Esophagus muscularis mucosa (tissue), 4 donors: ENCODE data around the gene PIP5K1B. TPM values are rescaled to one million over a fixed set of nuclear protein-coding genes. Genes with fewer than 3 reads are reported as not detected.
A peak's percentile ranks its signal among the peaks of the same experiment; 100 is the strongest.

Experiments
- DNase-seq: peaks from one replicate; pipeline ENCODE4 v3.0.0-alpha.2; 2017; ENCODE audit errors: extremely low spot score
- H3K27ac ChIP-seq, 4 donors: fragments of 200-600 bp; sonication (generic); replicated peaks in 1 of 4; 1 replicate in 3 of 4; 2 replicates in 1 of 4; pipeline ENCODE4 v1.5.1; 2016 to 2019; ENCODE audit warnings: mild to moderate bottlenecking in 1 of 4
- H3K27me3 ChIP-seq, 4 donors: fragments of 200-600 bp; sonication (generic); one replicate each; pipeline versions ENCODE4 v1.5.1 to v1.6.0; 2016 to 2019
- H3K36me3 ChIP-seq, 4 donors: fragments of 200-600 bp; sonication (generic); one replicate each; pipeline ENCODE4 v1.5.1; 2016 to 2019
- H3K4me1 ChIP-seq, 4 donors: fragments of 200-600 bp; sonication (generic); one replicate each; pipeline ENCODE4 v1.5.1; 2016 to 2019
- H3K4me3 ChIP-seq, 4 donors: fragments of 200-600 bp; sonication (generic); 1 replicate in 2 of 4; 2 replicates in 2 of 4; pipeline ENCODE4 v1.5.1; 2016 to 2019; ENCODE audit warnings: mild to moderate bottlenecking in 4 of 4, moderate library complexity in 1 of 4
- H3K9me3 ChIP-seq, 4 donors: fragments of 200-600 bp; sonication (generic); 1 replicate in 3 of 4; 2 replicates in 1 of 4; pipeline ENCODE4 v1.5.1; 2016 to 2019
- EP300 ChIP-seq: sonication (generic); formaldehyde crosslinking; IDR thresholded peaks from one replicate; pipeline ENCODE4 v1.6.1; 2017; ENCODE audit warnings: antibody characterized with exemption
- POLR2A ChIP-seq: fragments of 450-650 bp; IDR thresholded peaks from one replicate; pipeline ENCODE4 v1.6.1; 2017; ENCODE audit warnings: antibody characterized with exemption, moderate library complexity, mild to moderate bottlenecking, low read depth
- POLR2AphosphoS5 ChIP-seq, 2 donors: sonication (generic); formaldehyde crosslinking; IDR thresholded peaks; one replicate each; pipeline ENCODE4 v1.6.1; 2017; ENCODE audit warnings: antibody characterized with exemption in 2 of 2
- WGBS: methylation state at CpG from one replicate; pipeline ENCODE4 v1.1.5; 2018; 5-methylcytosine and 5-hydroxymethylcytosine counted together
- intact Hi-C: fragments of 100-400 bp; cut with DNase I; formaldehyde crosslinking; loops from one replicate; pipeline ENCODE4 v1.15.1; 2023
- total RNA-seq, 4 donors: library from RNA; depleted of rRNA; stranded (reverse); fragments of >200 nt; gene quantifications; one replicate each; pipeline versions ENCODE4 v1.1.0 to v1.2.1, GENCODE V29; 2016
- TF ChIP-seq, protein P1 (sequence below), 3 experiments: fragments of 200-600 bp in 2 of 3; fragments of 450-650 bp in 1 of 3; sonication (generic) in 2 of 3; IDR thresholded peaks; one replicate each; pipeline ENCODE4 v1.5.1; 2017 to 2019; ENCODE audit warnings: antibody characterized with exemption in 3 of 3, mild to moderate bottlenecking in 2 of 3, moderate library complexity in 1 of 3

The PIP5K1B gene
- total RNA-seq, 4 donors from 2014 or later: 0.42 to 1.7 (median 1.2) TPM

DNA sequence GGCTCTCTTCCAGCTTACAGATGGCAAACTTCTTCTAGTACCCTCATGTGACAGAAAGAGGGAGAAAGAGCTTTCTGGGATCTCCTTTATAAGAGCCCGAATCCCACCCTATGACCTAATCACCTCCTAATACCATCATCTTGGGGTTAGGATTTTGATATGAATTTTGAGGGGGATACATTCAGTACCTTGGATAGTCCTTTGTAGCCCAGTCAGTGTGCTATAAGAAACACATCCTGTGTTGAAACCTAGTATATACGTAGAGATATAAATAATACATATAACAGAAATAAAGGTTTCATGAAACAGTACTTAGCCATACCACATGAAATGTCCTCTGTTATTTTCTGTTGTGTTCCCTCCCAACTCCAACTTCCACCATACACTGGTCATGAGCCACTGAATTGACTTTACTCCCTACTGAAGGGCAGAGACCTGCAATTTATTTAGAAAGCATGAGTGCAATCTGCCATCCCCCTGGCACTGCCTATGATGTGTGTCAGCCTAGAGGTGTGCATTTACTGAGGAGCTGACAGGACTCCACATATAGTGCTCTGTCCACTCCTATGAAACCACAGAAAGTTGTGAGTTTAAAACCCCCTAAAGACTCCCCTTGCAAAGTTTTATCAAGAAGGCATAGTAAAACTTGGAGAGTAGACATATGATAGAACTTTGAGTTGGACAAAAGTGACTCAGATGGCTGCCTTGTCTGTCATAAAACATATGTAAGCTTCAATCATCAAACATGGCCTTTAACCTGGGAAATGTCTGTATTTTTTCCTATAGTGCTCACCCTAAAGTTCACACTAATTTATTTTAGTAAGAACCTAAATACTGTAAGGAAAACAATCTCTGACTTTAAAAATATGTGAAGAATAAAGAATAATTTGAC is 12.8 kb downstream of the PIP5K1B start:
- Histone ChIP-seq H3K4me1 (peaks cover 0 to 6% (median 0%) of the 10 kb centered on the region in 4 donors), H3K27ac (no peak overlapping the region), H3K9me3 (no peaks in the 10 kb centered on the region), H3K4me3 (no peak overlapping the region), H3K27me3 (peaks cover 0 to 13% (median 2%) of the 10 kb centered on the region in 4 donors), H3K36me3 (no peaks in the 10 kb centered on the region)
- no peak for DNase-seq
- TF ChIP-seq EP300 (no peak), POLR2A (no peak), POLR2AphosphoS5 (IDR thresholded peaks at IDR 0.05) (no peak)
- TF ChIP-seq, protein P1, sequence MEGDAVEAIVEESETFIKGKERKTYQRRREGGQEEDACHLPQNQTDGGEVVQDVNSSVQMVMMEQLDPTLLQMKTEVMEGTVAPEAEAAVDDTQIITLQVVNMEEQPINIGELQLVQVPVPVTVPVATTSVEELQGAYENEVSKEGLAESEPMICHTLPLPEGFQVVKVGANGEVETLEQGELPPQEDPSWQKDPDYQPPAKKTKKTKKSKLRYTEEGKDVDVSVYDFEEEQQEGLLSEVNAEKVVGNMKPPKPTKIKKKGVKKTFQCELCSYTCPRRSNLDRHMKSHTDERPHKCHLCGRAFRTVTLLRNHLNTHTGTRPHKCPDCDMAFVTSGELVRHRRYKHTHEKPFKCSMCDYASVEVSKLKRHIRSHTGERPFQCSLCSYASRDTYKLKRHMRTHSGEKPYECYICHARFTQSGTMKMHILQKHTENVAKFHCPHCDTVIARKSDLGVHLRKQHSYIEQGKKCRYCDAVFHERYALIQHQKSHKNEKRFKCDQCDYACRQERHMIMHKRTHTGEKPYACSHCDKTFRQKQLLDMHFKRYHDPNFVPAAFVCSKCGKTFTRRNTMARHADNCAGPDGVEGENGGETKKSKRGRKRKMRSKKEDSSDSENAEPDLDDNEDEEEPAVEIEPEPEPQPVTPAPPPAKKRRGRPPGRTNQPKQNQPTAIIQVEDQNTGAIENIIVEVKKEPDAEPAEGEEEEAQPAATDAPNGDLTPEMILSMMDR (IDR thresholded peaks at IDR 0.05): no peak
- 73% methylated on average over 2 of the region's 2 CpGs for WGBS
- intact Hi-C loops: no loop called here

DNA sequence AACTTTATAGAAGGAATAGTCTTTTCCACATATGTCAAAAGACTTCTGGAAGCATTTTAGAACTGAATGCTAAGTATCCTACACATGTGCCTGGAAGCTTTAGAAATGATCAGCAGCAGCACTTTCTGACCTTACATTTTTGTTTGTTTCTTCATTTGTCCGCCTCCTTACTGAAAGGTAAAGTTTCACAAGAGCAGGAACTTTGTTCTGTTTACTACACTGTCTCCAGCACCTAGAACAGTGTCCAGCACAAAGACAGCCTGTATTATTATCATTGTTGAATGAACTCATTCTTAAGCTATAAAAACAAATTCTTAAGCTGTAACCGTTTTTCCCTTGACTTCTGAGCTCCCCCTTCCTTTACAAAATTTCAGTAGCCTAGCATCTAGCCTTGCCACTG is 14.8 kb downstream of the PIP5K1B start:
- DNase-seq: no peak
- TF ChIP-seq, protein P1 (IDR thresholded peaks at IDR 0.05): no peak
- TF ChIP-seq EP300 (no peak), POLR2AphosphoS5 (IDR thresholded peaks at IDR 0.05) (no peak), POLR2A (no peak)
- H3K4me3 ChIP-seq: no peak overlapping the region
- no peaks in the 10 kb centered on the region for H3K9me3 ChIP-seq
- H3K27ac ChIP-seq: no peak overlapping the region
- no peaks in the 10 kb centered on the region for H3K36me3 ChIP-seq
- 26% methylated on average over 2 of the region's 2 CpGs for WGBS
- H3K4me1 ChIP-seq: peaks cover 0 to 6% (median 0%) of the 10 kb centered on the region in 4 donors
- peaks cover 0 to 6% (median 0%) of the 10 kb centered on the region in 4 donors for H3K27me3 ChIP-seq
- intact Hi-C loops: no loop called here

DNA sequence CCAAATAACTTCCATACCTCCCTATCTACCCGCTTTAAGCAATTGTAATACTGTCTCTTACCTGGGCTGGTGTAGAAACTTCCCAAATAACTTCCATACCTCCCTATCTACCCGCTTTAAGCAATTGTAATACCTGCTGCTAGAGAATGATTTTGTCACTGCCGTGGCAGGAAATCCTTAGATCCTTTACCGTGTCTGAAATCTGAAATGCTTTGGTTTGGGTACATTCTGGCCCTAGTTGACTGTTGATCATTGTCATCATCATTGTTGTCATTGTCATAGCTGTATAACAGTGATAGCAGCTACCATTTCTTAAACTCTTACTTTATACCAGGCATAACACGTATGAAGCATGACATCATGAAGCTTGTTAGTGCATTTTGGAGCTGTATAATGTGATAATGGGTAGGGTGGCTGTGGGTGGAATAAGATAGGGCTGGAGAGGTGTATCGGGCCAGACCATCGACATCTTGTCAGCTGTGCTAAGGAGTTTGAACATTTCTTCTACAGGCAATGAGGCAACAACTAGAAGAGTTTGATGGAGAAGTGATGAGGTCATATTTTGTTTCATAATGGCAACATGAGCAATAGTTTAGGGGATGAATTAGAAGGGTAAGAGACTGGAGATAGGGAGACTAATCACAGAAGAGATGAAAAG is 15.7 kb downstream of the PIP5K1B start:
- H3K9me3 ChIP-seq: no peaks in the 10 kb centered on the region
- DNase-seq: no peak
- intact Hi-C loops: no loop called here
- no peaks in the 10 kb centered on the region for H3K36me3 ChIP-seq
- no peaks in the 10 kb centered on the region for H3K27me3 ChIP-seq
- no peak overlapping the region for H3K27ac ChIP-seq
- H3K4me3 ChIP-seq: no peak overlapping the region
- peaks cover 0 to 10% (median 0%) of the 10 kb centered on the region in 4 donors for H3K4me1 ChIP-seq
- WGBS: 87% methylated on average over 7 of the region's 7 CpGs
- TF ChIP-seq EP300 (no peak), POLR2AphosphoS5 (IDR thresholded peaks at IDR 0.05) (no peak), POLR2A (no peak)
- TF ChIP-seq, protein P1 (IDR thresholded peaks at IDR 0.05): no peak

DNA sequence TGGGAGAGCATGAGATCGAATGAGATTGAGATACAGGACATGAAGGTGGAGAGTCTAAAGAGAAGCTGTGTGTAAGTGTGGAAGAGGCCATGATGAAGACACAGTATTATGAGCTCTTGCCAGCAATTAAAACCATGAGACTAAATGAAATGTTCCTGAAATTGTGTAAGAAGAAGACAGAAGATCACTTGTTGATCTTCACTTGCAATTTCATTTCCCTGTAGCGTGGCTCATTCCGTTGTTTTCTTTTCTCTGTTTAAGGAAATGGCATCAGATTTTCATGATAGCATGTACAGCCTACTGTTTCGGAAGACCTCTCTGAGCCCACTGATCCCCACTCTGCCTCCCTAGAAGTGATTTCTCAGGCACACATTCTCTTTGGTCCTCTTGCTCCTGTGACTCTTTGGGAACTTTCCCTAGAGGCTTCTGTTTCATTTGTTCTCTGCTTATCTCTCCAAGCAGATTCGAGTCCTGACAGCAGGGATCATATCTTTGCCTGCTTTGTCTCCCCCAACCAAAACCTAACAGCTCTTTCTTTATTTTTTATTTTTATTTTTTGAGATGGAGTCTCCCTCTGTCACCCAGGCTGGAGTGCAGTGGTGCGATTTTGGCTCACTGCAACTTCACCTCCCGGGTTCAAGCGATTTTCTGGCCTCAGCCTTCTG is 16.8 kb downstream of the PIP5K1B start:
- H3K27ac ChIP-seq: no peak overlapping the region
- intact Hi-C loops: no loop called here
- H3K4me1 ChIP-seq: peaks cover 0 to 10% (median 0%) of the 10 kb centered on the region in 4 donors
- DNase-seq: peak; percentile 34
- H3K36me3 ChIP-seq: no peaks in the 10 kb centered on the region
- 73% methylated on average over 8 of the region's 8 CpGs for WGBS
- H3K4me3 ChIP-seq: no peak overlapping the region
- TF ChIP-seq EP300 (no peak), POLR2AphosphoS5 (IDR thresholded peaks at IDR 0.05) (no peak), POLR2A (no peak)
- TF ChIP-seq, protein P1 (IDR thresholded peaks at IDR 0.05): no peak
- H3K9me3 ChIP-seq: no peaks in the 10 kb centered on the region
- no peaks in the 10 kb centered on the region for H3K27me3 ChIP-seq
